ENCODE measurements around the gene ANO9. TPM values are rescaled to one million over a fixed set of nuclear protein-coding genes. Genes with fewer than 3 reads are reported as not detected.

Gene ANO9
- polyA plus RNA-seq, 1 donor, result 10.6 TPM

DNA sequence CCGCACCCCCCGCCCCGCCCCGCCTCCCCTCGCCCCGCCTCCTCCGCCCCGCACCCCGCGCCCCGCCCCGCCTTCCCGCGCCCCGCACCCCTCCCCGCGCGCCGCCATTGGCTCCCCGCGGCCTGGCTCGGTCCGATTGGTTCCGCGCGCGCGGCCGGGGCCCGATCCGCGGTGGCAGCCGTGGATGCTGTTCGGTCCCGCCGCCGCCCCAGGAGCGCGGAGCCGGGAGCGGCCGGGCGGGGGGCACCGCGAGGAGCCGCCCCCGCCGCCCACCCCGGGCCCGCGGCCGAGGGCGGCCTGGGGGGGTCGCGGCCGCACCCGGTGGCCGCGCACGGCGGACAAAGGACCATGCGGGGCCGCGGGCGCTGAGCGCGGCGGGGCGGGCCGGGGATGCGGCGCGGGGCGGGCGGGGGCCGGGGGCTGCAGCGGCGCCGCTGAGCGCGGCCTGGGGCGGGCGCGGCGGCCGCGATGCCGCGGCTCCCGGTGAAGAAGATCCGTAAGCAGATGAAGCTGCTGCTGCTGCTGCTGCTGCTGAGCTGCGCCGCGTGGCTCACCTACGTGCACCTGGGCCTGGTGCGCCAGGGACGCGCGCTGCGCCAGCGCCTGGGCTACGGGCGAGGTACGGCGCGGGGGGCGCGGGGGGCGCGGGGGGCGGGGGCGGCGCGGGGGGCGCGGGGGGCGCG lies 72.3 kb downstream of the ANO9 start, which contains the start of gene B4GALNT4:
Gene B4GALNT4, plus strand, starts transcription at position 164 of the 683 bp plus-strand sequence. Its CDS starts 305 bp downstream, at position 469.
- DNase-seq, result no peak

- DNase-seq, result no peak
Measured at GRCh38 chr11:368414-369335, 73.1 kb downstream of the ANO9 start.

- no peak for DNase-seq
Measured at GRCh38 chr11:367956-368413, 73.8 kb downstream of the ANO9 start.

Other genes starting within 250 kb of the ANO9 start
- gene SCGB1C1, start 248.9 kb downstream of the ANO9 start, polyA plus RNA-seq (ENCODE audit: insufficient read length), result 1.1 TPM
- 41.5 TPM for gene BET1L, start 234.6 kb downstream of the ANO9 start, polyA plus RNA-seq (ENCODE audit: insufficient read length)
- 84.0 TPM for gene RIC8A, start 234.3 kb downstream of the ANO9 start, polyA plus RNA-seq (ENCODE audit: insufficient read length)
- 38.4 TPM for gene SIRT3, start 205.7 kb downstream of the ANO9 start, polyA plus RNA-seq (ENCODE audit: insufficient read length)
- 156 TPM for gene PSMD13, start 205.0 kb downstream of the ANO9 start, polyA plus RNA-seq (ENCODE audit: insufficient read length)
- gene NLRP6, start 163.6 kb downstream of the ANO9 start, polyA plus RNA-seq (ENCODE audit: insufficient read length), result 0.35 TPM
- 22.3 TPM for gene PGGHG, start 152.9 kb downstream of the ANO9 start, polyA plus RNA-seq (ENCODE audit: insufficient read length)
- 0.25 TPM for gene IFITM5, start 142.5 kb downstream of the ANO9 start, polyA plus RNA-seq (ENCODE audit: insufficient read length)
- 189 TPM for gene IFITM2, start 134.2 kb downstream of the ANO9 start, polyA plus RNA-seq (ENCODE audit: insufficient read length)
- gene IFITM1, start 128.0 kb downstream of the ANO9 start, polyA plus RNA-seq (ENCODE audit: insufficient read length), result 38.1 TPM
- gene IFITM3, start 121.2 kb downstream of the ANO9 start, polyA plus RNA-seq (ENCODE audit: insufficient read length), result 235 TPM
- 65.8 TPM for gene B4GALNT4, start 72.5 kb downstream of the ANO9 start, polyA plus RNA-seq (ENCODE audit: insufficient read length)
- 6.6 TPM for gene PKP3, start 47.8 kb downstream of the ANO9 start, polyA plus RNA-seq (ENCODE audit: insufficient read length)
- gene SIGIRR, start 27.0 kb downstream of the ANO9 start, polyA plus RNA-seq (ENCODE audit: insufficient read length), result 38.3 TPM
- gene PTDSS2, start 8.3 kb upstream of the ANO9 start, polyA plus RNA-seq (ENCODE audit: insufficient read length), result 34.8 TPM
- gene RNH1, start 65.2 kb upstream of the ANO9 start, polyA plus RNA-seq (ENCODE audit: insufficient read length), result 71.2 TPM
- gene HRAS, start 93.6 kb upstream of the ANO9 start, polyA plus RNA-seq (ENCODE audit: insufficient read length), result 37.5 TPM
- gene LRRC56, start 95.5 kb upstream of the ANO9 start, polyA plus RNA-seq (ENCODE audit: insufficient read length), result 3.5 TPM
- gene LMNTD2, start 118.7 kb upstream of the ANO9 start, polyA plus RNA-seq (ENCODE audit: insufficient read length), result 2.5 TPM
- gene RASSF7, start 119.0 kb upstream of the ANO9 start, polyA plus RNA-seq (ENCODE audit: insufficient read length), result 34.9 TPM
- 20.6 TPM for gene PHRF1, start 134.5 kb upstream of the ANO9 start, polyA plus RNA-seq (ENCODE audit: insufficient read length)
- gene IRF7, start 173.9 kb upstream of the ANO9 start, polyA plus RNA-seq (ENCODE audit: insufficient read length), result 6.4 TPM
- gene CDHR5, start 182.9 kb upstream of the ANO9 start, polyA plus RNA-seq (ENCODE audit: insufficient read length), result 46.0 TPM
- 0.67 TPM for gene SCT, start 185.2 kb upstream of the ANO9 start, polyA plus RNA-seq (ENCODE audit: insufficient read length)
- 1.1 TPM for gene DRD4, start 195.3 kb upstream of the ANO9 start, polyA plus RNA-seq (ENCODE audit: insufficient read length)